GM19239 (cell line): ENCODE results near the gene CD40.

Experiments
- DNase-seq: peaks from one replicate; pipeline ENCODE4 v3.0.0; 2011; ENCODE audit warnings: low spot score; ENCODE audit not compliant: insufficient read length
- FAIRE-seq: peaks from 2 replicates; lab custom pipeline; 2011; peaks lifted over from hg19 to GRCh38; lab: Jason Lieb, UNC

Gene CD40

GRCh38 chr20:46117704-46118467 lies at the start of gene CD40:
Gene CD40 (plus strand): TSS chr20:46118314. CDS start chr20:46118344, 30 bp downstream.
- peak; percentile 91 for FAIRE-seq
- peak; percentile 72 for DNase-seq

- DNase-seq (no peak), FAIRE-seq (no peak)
These were observed 47.8 kb upstream of the CD40 start for GRCh38 chr20:46070215-46070900.

GRCh38 chr20:46071573-46071972 lies 46.5 kb upstream of the CD40 start:
- FAIRE-seq, result no peak

GRCh38 chr20:46073024-46073423 lies 45.1 kb upstream of the CD40 start:
- no peak for FAIRE-seq
- DNase-seq, result no peak

More at GRCh38 chr20:46071573-46071972, 46.5 kb upstream of the CD40 start:
- no peak for DNase-seq

- FAIRE-seq (no peak), DNase-seq (no peak)
These were observed 44.7 kb upstream of the CD40 start for GRCh38 chr20:46073443-46073842.

- no peak for DNase-seq
- FAIRE-seq, result no peak
These were observed 44.1 kb upstream of the CD40 start for GRCh38 chr20:46074006-46074405.

GRCh38 chr20:46076806-46077205 lies 41.3 kb upstream of the CD40 start:
- no peak for FAIRE-seq
- no peak for DNase-seq

- no peak for DNase-seq
- no peak for FAIRE-seq
These were observed 40.3 kb upstream of the CD40 start for GRCh38 chr20:46077642-46078305.

GRCh38 chr20:46078954-46079353 lies 39.2 kb upstream of the CD40 start:
- DNase-seq (no peak), FAIRE-seq (no peak)

GRCh38 chr20:46081074-46081473 lies 37.0 kb upstream of the CD40 start:
- no peak for DNase-seq
- no peak for FAIRE-seq

- DNase-seq, result no peak
- FAIRE-seq, result no peak
These were observed 35.0 kb upstream of the CD40 start for GRCh38 chr20:46083101-46083500.

GRCh38 chr20:46083531-46084061 lies 34.5 kb upstream of the CD40 start:
- FAIRE-seq (no peak), DNase-seq (no peak)

GRCh38 chr20:46084805-46085178 lies 33.3 kb upstream of the CD40 start:
- DNase-seq, result no peak
- FAIRE-seq, result no peak

GRCh38 chr20:46085179-46085851 lies 32.8 kb upstream of the CD40 start:
- DNase-seq (no peak), FAIRE-seq (no peak)

GRCh38 chr20:46087161-46087560 lies 31.0 kb upstream of the CD40 start:
- DNase-seq (no peak), FAIRE-seq (no peak)

- DNase-seq (no peak), FAIRE-seq (peak; percentile 44)
These were observed 29.5 kb upstream of the CD40 start for GRCh38 chr20:46088409-46089166.

GRCh38 chr20:46089167-46089416 lies 29.0 kb upstream of the CD40 start:
- DNase-seq (no peak), FAIRE-seq (no peak)

- peak; percentile 91 for FAIRE-seq
- peak; percentile 98 for DNase-seq
These were observed 28.4 kb upstream of the CD40 start, which contains the start of gene NCOA5 for GRCh38 chr20:46089417-46090388. Gene NCOA5 (minus strand): TSS chr20:46089962. CDS start chr20:46079424, 10,538 bp downstream.
